A549 (cell line): ENCODE results near the gene THUMPD2. TPM values are rescaled to one million over a fixed set of nuclear protein-coding genes. Genes with fewer than 3 reads are reported as not detected.

Experiments
- ATAC-seq, 2 experiments: fragments of 200-7000 bp in 1 of 2; fragments of >200 bp in 1 of 2; cut with Nextera tagmentation in 1 of 2; cut with Tn5 transposase in 1 of 2; 3 replicates each; pipeline versions ENCODE4 v1.8.0 to v1.9.1; 2018 to 2020; ENCODE audit warnings: mild to moderate bottlenecking in 1 of 2, moderate library complexity in 1 of 2
- CTCF ChIA-PET: fragments of 300-600 bp; sonication (Branson Sonifier 250); formaldehyde crosslinking; extraction: SDS; loops from one replicate; lab custom pipeline; 2021; ENCODE audit warnings: antibody characterized with exemption, inconsistent platforms; lab: Yijun Ruan, JAX
- POLR2A ChIA-PET: fragments of 350-600 bp; formaldehyde crosslinking; extraction: SDS; loops from one replicate; lab custom pipeline; 2021; ENCODE audit warnings: antibody characterized with exemption, inconsistent platforms; lab: Yijun Ruan, JAX
- DNase-seq, 2 experiments: peaks; one replicate each; pipeline versions ENCODE4 v3.0.0 to v3.0.0-alpha.2; 2011 to 2016; ENCODE audit warnings: low read depth in 1 of 2, low spot score in 1 of 2
- FAIRE-seq: peaks from 2 replicates; lab custom pipeline; 2011; peaks lifted over from hg19 to GRCh38; lab: Jason Lieb, UNC
- H3K27ac ChIP-seq, 2 experiments: fragments of >200 bp; sonication (Bioruptor Twin); formaldehyde crosslinking; 3 replicates each; pipeline ENCODE4 v1.5.1; 2016 to 2017
- H3K4me1 ChIP-seq: fragments of >200 bp; sonication (Bioruptor Twin); formaldehyde crosslinking; 3 replicates; pipeline ENCODE4 v1.6.1; 2016
- H3K4me2 ChIP-seq: fragments of >200 bp; sonication (Bioruptor Twin); formaldehyde crosslinking; 3 replicates; pipeline ENCODE4 v1.6.1; 2016
- H3K4me3 ChIP-seq: fragments of >200 bp; sonication (Bioruptor Twin); formaldehyde crosslinking; 3 replicates; pipeline ENCODE4 v1.5.1; 2016
- H3K9me3 ChIP-seq: fragments of >200 bp; sonication (Bioruptor Twin); formaldehyde crosslinking; 3 replicates; pipeline ENCODE4 v1.6.1; 2016
- BHLHE40 ChIP-seq: IDR thresholded peaks from 2 replicates; pipeline ENCODE4 v1.6.1; 2012; ENCODE audit warnings: low read depth, low read length, inconsistent platforms
- CBX8 ChIP-seq: fragments of 200-600 bp; sonication (generic); IDR thresholded peaks from 2 replicates; pipeline ENCODE4 v1.6.1; 2016
- EHF ChIP-seq: fragments of 250-450 bp; sonication (Bioruptor Pico); IDR thresholded peaks from 2 replicates; pipeline ENCODE4 v1.5.0; 2020; ENCODE audit warnings: mild to moderate bottlenecking
- EHMT2 ChIP-seq: fragments of 200-600 bp; sonication (generic); IDR thresholded peaks from 2 replicates; pipeline ENCODE4 v1.6.1; 2016; ENCODE audit warnings: antibody characterized with exemption, low read depth, mild to moderate bottlenecking, moderate library complexity
- FOXS1 ChIP-seq: fragments of 250-450 bp; sonication (Bioruptor Pico); IDR thresholded peaks from 2 replicates; pipeline ENCODE4 v1.5.0; 2020; ENCODE audit warnings: mild to moderate bottlenecking, moderate library complexity
- HDAC2 ChIP-seq: fragments of 200-600 bp; sonication (generic); IDR thresholded peaks from 2 replicates; pipeline ENCODE4 v1.6.1; 2016
- HEYL ChIP-seq: fragments of 250-450 bp; sonication (Bioruptor Pico); IDR thresholded peaks from 2 replicates; pipeline ENCODE4 v1.8.0; 2021; ENCODE audit warnings: mild to moderate bottlenecking, moderate library complexity
- HOXB5 ChIP-seq: fragments of 250-450 bp; sonication (Bioruptor Pico); IDR thresholded peaks from 2 replicates; pipeline ENCODE4 v1.5.0; 2020; ENCODE audit warnings: mild to moderate bottlenecking, moderate library complexity
- JUNB ChIP-seq: fragments of >200 bp; sonication (Bioruptor Twin); formaldehyde crosslinking; IDR thresholded peaks from 2 replicates; pipeline ENCODE4 v1.6.1; 2016
- KDM5A ChIP-seq: fragments of 200-600 bp; sonication (generic); IDR thresholded peaks from 2 replicates; pipeline ENCODE4 v1.6.1; 2016; ENCODE audit warnings: antibody characterized with exemption, mild to moderate bottlenecking
- MAZ ChIP-seq: fragments of 150-350 bp; IDR thresholded peaks from 2 replicates; pipeline ENCODE4 v1.6.1; 2014; ENCODE audit warnings: antibody characterized with exemption, low read depth, low read length, borderline replicate concordance
- NPAS2 ChIP-seq: fragments of 250-450 bp; sonication (Bioruptor Pico); IDR thresholded peaks from 2 replicates; pipeline ENCODE4 v1.8.0; 2022; ENCODE audit warnings: mild to moderate bottlenecking, moderate library complexity, borderline replicate concordance
- NR3C1 ChIP-seq: fragments of >200 bp; sonication (Bioruptor Twin); formaldehyde crosslinking; IDR thresholded peaks from 3 replicates; pipeline ENCODE4 v1.6.1; 2017
- PHF8 ChIP-seq: fragments of 200-600 bp; sonication (generic); IDR thresholded peaks from 2 replicates; pipeline ENCODE4 v1.6.1; 2016; ENCODE audit warnings: low read depth, mild to moderate bottlenecking, antibody characterized with exemption, moderate library complexity, borderline replicate concordance
- POLR2AphosphoS2 ChIP-seq: conservative IDR thresholded peaks from 2 replicates; pipeline ENCODE4 v1.6.1; 2012; ENCODE audit warnings: low read length, improper control_type of control experiment, inconsistent platforms
- RARB ChIP-seq: fragments of 250-450 bp; sonication (Bioruptor Pico); IDR thresholded peaks from 2 replicates; pipeline ENCODE4 v1.8.0; 2021; ENCODE audit warnings: mild to moderate bottlenecking, moderate library complexity
- RCOR1 ChIP-seq: fragments of 150-350 bp; IDR thresholded peaks from 2 replicates; pipeline ENCODE4 v1.6.1; 2014; ENCODE audit warnings: antibody characterized with exemption, low read length, low read depth
- RFX5 ChIP-seq: fragments of 450-650 bp; IDR thresholded peaks from 2 replicates; pipeline ENCODE4 v1.7.1; 2014; ENCODE audit warnings: antibody characterized with exemption, mild to moderate bottlenecking, moderate library complexity
- RNF2 ChIP-seq: fragments of 200-600 bp; sonication (generic); IDR thresholded peaks from 2 replicates; pipeline ENCODE4 v1.6.1; 2016; ENCODE audit warnings: low read depth, mild to moderate bottlenecking, antibody characterized with exemption, moderate library complexity, borderline replicate concordance
- SMC3 ChIP-seq: fragments of >200 bp; sonication (Bioruptor Twin); formaldehyde crosslinking; IDR thresholded peaks from 3 replicates; pipeline ENCODE4 v1.6.1; 2018; ENCODE audit warnings: inconsistent platforms
- TFCP2L1 ChIP-seq: fragments of 250-450 bp; sonication (Bioruptor Pico); IDR thresholded peaks from 2 replicates; pipeline ENCODE4 v1.5.0; 2021; ENCODE audit warnings: mild to moderate bottlenecking
- TP53 ChIP-seq: fragments of 250-450 bp; sonication (Bioruptor Pico); IDR thresholded peaks from 2 replicates; pipeline ENCODE4 v1.5.0; 2021; ENCODE audit warnings: mild to moderate bottlenecking, moderate library complexity
- ZFP36 ChIP-seq: fragments of 450-650 bp; IDR thresholded peaks from 2 replicates; pipeline ENCODE4 v1.6.1; 2014; ENCODE audit warnings: borderline replicate concordance; ENCODE audit not compliant: partially characterized antibody
- ZSCAN20 ChIP-seq: fragments of 250-450 bp; sonication (Bioruptor Pico); IDR thresholded peaks from 2 replicates; pipeline ENCODE4 v1.8.0; 2022; ENCODE audit warnings: mild to moderate bottlenecking, moderate library complexity
- WGBS: methylation state at CpG from one replicate; pipeline ENCODE4 v1.1.6; 2017; ENCODE audit errors: missing lambda C conversion rate; 5-methylcytosine and 5-hydroxymethylcytosine counted together
- polyA plus RNA-seq, 4 experiments: library from polyadenylated mRNA; depleted of rRNA in 3 of 4; stranded (reverse); fragments of >200 nt; fragmentation: RNase III in 1 of 4; extraction: RNeasy Plus Mini Kit Qiagen cat#74134 plus additional on column Dnase treatment in 1 of 4; gene quantifications; 2 replicates in 3 of 4; 3 replicates in 1 of 4; pipeline ENCODE4 v1.2.3, GENCODE V29; 2011 to 2017
- TF ChIP-seq, protein P1 (sequence below): fragments of 250-450 bp; sonication (Bioruptor Pico); IDR thresholded peaks from 2 replicates; pipeline ENCODE4 v1.5.0; 2021; ENCODE audit warnings: mild to moderate bottlenecking, moderate library complexity, borderline replicate concordance
- TF ChIP-seq, protein P2 (sequence below): fragments of >200 bp; sonication (Bioruptor Twin); formaldehyde crosslinking; IDR thresholded peaks from 3 replicates; pipeline ENCODE4 v1.6.1; 2016
- TF ChIP-seq, protein P3 (sequence below): fragments of 250-450 bp; sonication (Bioruptor Pico); IDR thresholded peaks from 2 replicates; pipeline ENCODE4 v1.5.0; 2020; ENCODE audit warnings: low read depth, mild to moderate bottlenecking, moderate library complexity
- TF ChIP-seq, protein P4 (sequence below): fragments of 450-650 bp; IDR thresholded peaks from 2 replicates; pipeline ENCODE4 v1.6.1; 2014; ENCODE audit warnings: antibody characterized with exemption
- TF ChIP-seq, protein P5 (sequence below): IDR thresholded peaks from 2 replicates; pipeline ENCODE4 v1.6.1; 2012
- TF ChIP-seq, protein P6 (sequence below): fragments of >200 bp; sonication (Bioruptor Twin); formaldehyde crosslinking; IDR thresholded peaks from 3 replicates; pipeline ENCODE4 v1.5.1; 2016
- TF ChIP-seq, protein P7 (sequence below): fragments of 150-350 bp; IDR thresholded peaks from 2 replicates; pipeline ENCODE4 v1.6.1; 2014; ENCODE audit warnings: low read depth, mild to moderate bottlenecking, low read length

THUMPD2 gene
- polyA plus RNA-seq, 2 of the 4 experiments (the other 2 are of a cell fraction): 13.8 to 25.3 TPM

DNA sequence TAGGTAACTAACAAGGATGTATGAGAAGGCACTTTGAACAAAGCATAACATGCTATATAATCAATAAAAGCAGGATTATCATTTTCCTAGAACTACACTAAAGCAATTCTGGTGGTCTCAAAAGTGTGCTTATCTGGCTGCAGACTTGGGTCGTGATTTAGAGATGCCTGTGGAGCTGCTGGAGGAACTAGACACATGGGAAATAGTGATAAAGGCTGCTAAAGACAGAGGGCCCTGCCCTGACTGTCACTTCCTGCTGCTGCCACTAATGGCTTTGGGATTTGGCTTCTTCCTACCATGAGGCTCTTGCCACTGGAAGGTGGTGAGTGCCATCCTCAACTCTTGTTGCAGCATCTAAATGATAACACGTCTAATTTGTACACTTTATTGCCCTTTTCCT, 90.9 kb downstream of the THUMPD2 start:
- Histone ChIP-seq H3K4me1 (peaks cover 5% of the 10 kb centered on the region; the same call in 1 of the 3 replicates), H3K27ac (no peak overlapping the region), H3K9me3 (peaks cover 7% of the 10 kb centered on the region; the same call in 1 of the 3 replicates), H3K4me2 (no peak overlapping the region), H3K4me3 (no peak overlapping the region)
- CTCF ChIA-PET: interaction anchor here (1.1 to 1.9 kb wide), 3 partner anchors 9 to 41 kb away, joined by 4 to 12 read pairs (median 4); no protein-coding TSS in a partner anchor
- no peak for DNase-seq
- 36% methylated on average over 2 of the region's 2 CpGs for WGBS
- no peak for TF ChIP-seq HEYL (CRISPR knock-in tag)
- TF ChIP-seq RARB (CRISPR knock-in tag): no peak
- TF ChIP-seq, protein P1, sequence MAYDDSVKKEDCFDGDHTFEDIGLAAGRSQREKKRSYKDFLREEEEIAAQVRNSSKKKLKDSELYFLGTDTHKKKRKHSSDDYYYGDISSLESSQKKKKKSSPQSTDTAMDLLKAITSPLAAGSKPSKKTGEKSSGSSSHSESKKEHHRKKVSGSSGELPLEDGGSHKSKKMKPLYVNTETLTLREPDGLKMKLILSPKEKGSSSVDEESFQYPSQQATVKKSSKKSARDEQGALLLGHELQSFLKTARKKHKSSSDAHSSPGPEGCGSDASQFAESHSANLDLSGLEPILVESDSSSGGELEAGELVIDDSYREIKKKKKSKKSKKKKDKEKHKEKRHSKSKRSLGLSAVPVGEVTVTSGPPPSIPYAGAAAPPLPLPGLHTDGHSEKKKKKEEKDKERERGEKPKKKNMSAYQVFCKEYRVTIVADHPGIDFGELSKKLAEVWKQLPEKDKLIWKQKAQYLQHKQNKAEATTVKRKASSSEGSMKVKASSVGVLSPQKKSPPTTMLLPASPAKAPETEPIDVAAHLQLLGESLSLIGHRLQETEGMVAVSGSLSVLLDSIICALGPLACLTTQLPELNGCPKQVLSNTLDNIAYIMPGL (CRISPR knock-in tag): no peak
- TF ChIP-seq TFCP2L1: no peak
- TF ChIP-seq KDM5A: no peak
- TF ChIP-seq, protein P2, sequence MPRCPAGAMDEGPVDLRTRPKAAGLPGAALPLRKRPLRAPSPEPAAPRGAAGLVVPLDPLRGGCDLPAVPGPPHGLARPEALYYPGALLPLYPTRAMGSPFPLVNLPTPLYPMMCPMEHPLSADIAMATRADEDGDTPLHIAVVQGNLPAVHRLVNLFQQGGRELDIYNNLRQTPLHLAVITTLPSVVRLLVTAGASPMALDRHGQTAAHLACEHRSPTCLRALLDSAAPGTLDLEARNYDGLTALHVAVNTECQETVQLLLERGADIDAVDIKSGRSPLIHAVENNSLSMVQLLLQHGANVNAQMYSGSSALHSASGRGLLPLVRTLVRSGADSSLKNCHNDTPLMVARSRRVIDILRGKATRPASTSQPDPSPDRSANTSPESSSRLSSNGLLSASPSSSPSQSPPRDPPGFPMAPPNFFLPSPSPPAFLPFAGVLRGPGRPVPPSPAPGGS: no peak
- TF ChIP-seq, protein P3, sequence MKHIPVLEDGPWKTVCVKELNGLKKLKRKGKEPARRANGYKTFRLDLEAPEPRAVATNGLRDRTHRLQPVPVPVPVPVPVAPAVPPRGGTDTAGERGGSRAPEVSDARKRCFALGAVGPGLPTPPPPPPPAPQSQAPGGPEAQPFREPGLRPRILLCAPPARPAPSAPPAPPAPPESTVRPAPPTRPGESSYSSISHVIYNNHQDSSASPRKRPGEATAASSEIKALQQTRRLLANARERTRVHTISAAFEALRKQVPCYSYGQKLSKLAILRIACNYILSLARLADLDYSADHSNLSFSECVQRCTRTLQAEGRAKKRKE: no peak
- TF ChIP-seq MAZ: no peak
- no peak for TF ChIP-seq TP53
- TF ChIP-seq, protein P4, sequence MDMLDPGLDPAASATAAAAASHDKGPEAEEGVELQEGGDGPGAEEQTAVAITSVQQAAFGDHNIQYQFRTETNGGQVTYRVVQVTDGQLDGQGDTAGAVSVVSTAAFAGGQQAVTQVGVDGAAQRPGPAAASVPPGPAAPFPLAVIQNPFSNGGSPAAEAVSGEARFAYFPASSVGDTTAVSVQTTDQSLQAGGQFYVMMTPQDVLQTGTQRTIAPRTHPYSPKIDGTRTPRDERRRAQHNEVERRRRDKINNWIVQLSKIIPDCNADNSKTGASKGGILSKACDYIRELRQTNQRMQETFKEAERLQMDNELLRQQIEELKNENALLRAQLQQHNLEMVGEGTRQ: no peak
- TF ChIP-seq, protein P5, sequence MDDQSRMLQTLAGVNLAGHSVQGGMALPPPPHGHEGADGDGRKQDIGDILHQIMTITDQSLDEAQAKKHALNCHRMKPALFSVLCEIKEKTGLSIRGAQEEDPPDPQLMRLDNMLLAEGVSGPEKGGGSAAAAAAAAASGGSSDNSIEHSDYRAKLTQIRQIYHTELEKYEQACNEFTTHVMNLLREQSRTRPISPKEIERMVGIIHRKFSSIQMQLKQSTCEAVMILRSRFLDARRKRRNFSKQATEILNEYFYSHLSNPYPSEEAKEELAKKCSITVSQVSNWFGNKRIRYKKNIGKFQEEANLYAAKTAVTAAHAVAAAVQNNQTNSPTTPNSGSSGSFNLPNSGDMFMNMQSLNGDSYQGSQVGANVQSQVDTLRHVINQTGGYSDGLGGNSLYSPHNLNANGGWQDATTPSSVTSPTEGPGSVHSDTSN: no peak
- no peak for TF ChIP-seq ZFP36
- no peak for TF ChIP-seq POLR2AphosphoS2
- TF ChIP-seq BHLHE40: no peak
- TF ChIP-seq EHF (CRISPR knock-in tag): no peak
- no peak for TF ChIP-seq EHMT2
- TF ChIP-seq HOXB5 (CRISPR knock-in tag): no peak
- no peak for TF ChIP-seq RCOR1
- POLR2A ChIA-PET: no interaction called here
- no peak for FAIRE-seq
- ATAC-seq: 0 out of 6 replicates have a peak, but pooled peaks of 1 of the 2 experiments have one; percentile 28

DNA sequence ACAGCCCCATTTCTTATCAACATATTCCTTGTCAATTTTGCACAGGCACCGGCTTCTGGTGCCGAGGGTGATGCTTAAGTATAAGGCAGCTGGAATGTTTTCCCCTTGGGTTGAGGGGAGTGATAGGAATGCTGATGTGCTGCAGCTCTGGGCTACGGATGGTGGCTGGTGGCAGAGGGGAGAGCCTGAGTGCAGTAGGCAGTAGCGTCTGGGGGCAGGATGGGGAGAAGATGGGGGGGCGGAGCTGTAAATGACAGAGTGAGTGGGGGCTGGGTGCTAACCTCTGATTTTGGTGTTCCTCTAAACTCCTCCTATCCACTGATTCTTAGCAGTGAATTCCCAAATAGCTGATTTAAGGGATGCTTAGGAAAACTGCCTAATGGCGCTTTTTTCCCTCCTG, 92.6 kb downstream of the THUMPD2 start:
- Histone ChIP-seq H3K4me1 (peaks cover 5% of the 10 kb centered on the region; the same call in 1 of the 3 replicates), H3K27ac (no peak overlapping the region), H3K9me3 (peaks cover 6% of the 10 kb centered on the region; the same call in 1 of the 3 replicates), H3K4me2 (no peak overlapping the region), H3K4me3 (no peak overlapping the region)
- ChIA-PET CTCF (interaction anchor here (0.7 to 2.8 kb wide), 2 partner anchors 10 to 1488 kb away, joined by 3 to 14 read pairs; no protein-coding TSS in a partner anchor), POLR2A (no interaction called here)
- WGBS: 59% methylated on average over 6 of the region's 6 CpGs
- no peak for FAIRE-seq
- DNase-seq: no peak
- ATAC-seq: no peak
- TF ChIP-seq CBX8: no peak
- TF ChIP-seq HDAC2: no peak
- TF ChIP-seq, protein P6, sequence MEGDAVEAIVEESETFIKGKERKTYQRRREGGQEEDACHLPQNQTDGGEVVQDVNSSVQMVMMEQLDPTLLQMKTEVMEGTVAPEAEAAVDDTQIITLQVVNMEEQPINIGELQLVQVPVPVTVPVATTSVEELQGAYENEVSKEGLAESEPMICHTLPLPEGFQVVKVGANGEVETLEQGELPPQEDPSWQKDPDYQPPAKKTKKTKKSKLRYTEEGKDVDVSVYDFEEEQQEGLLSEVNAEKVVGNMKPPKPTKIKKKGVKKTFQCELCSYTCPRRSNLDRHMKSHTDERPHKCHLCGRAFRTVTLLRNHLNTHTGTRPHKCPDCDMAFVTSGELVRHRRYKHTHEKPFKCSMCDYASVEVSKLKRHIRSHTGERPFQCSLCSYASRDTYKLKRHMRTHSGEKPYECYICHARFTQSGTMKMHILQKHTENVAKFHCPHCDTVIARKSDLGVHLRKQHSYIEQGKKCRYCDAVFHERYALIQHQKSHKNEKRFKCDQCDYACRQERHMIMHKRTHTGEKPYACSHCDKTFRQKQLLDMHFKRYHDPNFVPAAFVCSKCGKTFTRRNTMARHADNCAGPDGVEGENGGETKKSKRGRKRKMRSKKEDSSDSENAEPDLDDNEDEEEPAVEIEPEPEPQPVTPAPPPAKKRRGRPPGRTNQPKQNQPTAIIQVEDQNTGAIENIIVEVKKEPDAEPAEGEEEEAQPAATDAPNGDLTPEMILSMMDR: no peak
- no peak for TF ChIP-seq NPAS2
- TF ChIP-seq SMC3: no peak
- TF ChIP-seq RFX5: no peak
- TF ChIP-seq PHF8: no peak
- TF ChIP-seq, protein P7, sequence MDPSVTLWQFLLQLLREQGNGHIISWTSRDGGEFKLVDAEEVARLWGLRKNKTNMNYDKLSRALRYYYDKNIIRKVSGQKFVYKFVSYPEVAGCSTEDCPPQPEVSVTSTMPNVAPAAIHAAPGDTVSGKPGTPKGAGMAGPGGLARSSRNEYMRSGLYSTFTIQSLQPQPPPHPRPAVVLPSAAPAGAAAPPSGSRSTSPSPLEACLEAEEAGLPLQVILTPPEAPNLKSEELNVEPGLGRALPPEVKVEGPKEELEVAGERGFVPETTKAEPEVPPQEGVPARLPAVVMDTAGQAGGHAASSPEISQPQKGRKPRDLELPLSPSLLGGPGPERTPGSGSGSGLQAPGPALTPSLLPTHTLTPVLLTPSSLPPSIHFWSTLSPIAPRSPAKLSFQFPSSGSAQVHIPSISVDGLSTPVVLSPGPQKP: no peak
- no peak for TF ChIP-seq KDM5A
- TF ChIP-seq NR3C1: no peak
- TF ChIP-seq RNF2: no peak
- no peak for TF ChIP-seq ZSCAN20 (CRISPR knock-in tag)
- TF ChIP-seq FOXS1 (CRISPR knock-in tag): no peak
- TF ChIP-seq JUNB: no peak
- TF ChIP-seq POLR2AphosphoS2: no peak
